ENCODE measurements around the gene STAT6.

STAT6 gene

GRCh38 chr12:57127726-57128518, 16.8 kb upstream of the STAT6 start, which contains the start of gene LRP1 (continued):
- TF ChIP-seq ZNF138 (tag by site-specific recombination; IDR thresholded peaks at IDR 0.05; ENCODE audit: borderline replicate concordance) (no peak), ZNF768 (tag by site-specific recombination; IDR thresholded peaks at IDR 0.05) (no peak), ZNF639 (tag by site-specific recombination; IDR thresholded peaks at IDR 0.05) (no peak), SCRT1 (tag by site-specific recombination; IDR thresholded peaks at IDR 0.05; ENCODE audit: borderline replicate concordance) (no peak), ELK4 (IDR thresholded peaks at IDR 0.05; ENCODE audit: borderline replicate concordance, low read depth, low read length) (no peak), HOXA7 (CRISPR knock-in tag; IDR thresholded peaks at IDR 0.05; ENCODE audit: borderline replicate concordance) (no peak), ZNF571 (tag by site-specific recombination; IDR thresholded peaks at IDR 0.05) (no peak), ZNF155 (tag by site-specific recombination; IDR thresholded peaks at IDR 0.05) (no peak), ZNF510 (tag by site-specific recombination; IDR thresholded peaks at IDR 0.05; ENCODE audit: insufficient replicate concordance) (no peak), ZNF558 (tag by site-specific recombination; IDR thresholded peaks at IDR 0.05) (no peak), BCL11A (tag by site-specific recombination; IDR thresholded peaks at IDR 0.05; ENCODE audit: low read depth) (no peak), ZNF350 (tag by site-specific recombination; IDR thresholded peaks at IDR 0.05) (no peak), ZNF792 (tag by site-specific recombination; IDR thresholded peaks at IDR 0.05) (no peak), ZBTB44 (tag by site-specific recombination; IDR thresholded peaks at IDR 0.05) (no peak), ZNF529 (tag by site-specific recombination; IDR thresholded peaks at IDR 0.05; ENCODE audit: insufficient replicate concordance) (no peak), ZNF174 (tag by site-specific recombination; IDR thresholded peaks at IDR 0.05) (no peak), ZNF10 (tag by site-specific recombination; IDR thresholded peaks at IDR 0.05) (no peak), PRDM1 (tag by site-specific recombination; IDR thresholded peaks at IDR 0.05) (no peak), SP3 (tag by site-specific recombination; IDR thresholded peaks at IDR 0.05) (peak; percentile 85), PRDM2 (tag by site-specific recombination; IDR thresholded peaks at IDR 0.05; ENCODE audit: borderline replicate concordance) (no peak), ZNF549 (tag by site-specific recombination; IDR thresholded peaks at IDR 0.05) (no peak), ZBTB1 (tag by site-specific recombination; IDR thresholded peaks at IDR 0.05) (no peak), WT1 (tag by site-specific recombination; IDR thresholded peaks at IDR 0.05) (no peak), GLIS2 (tag by site-specific recombination; IDR thresholded peaks at IDR 0.05) (no peak), OVOL3 (tag by site-specific recombination; IDR thresholded peaks at IDR 0.05) (no peak), ZNF423 (tag by site-specific recombination; IDR thresholded peaks at IDR 0.05) (peak; percentile 49; the same call in 1 of the 2 replicates), ZNF580 (tag by site-specific recombination; IDR thresholded peaks at IDR 0.05) (no peak), ZNF140 (tag by site-specific recombination; IDR thresholded peaks at IDR 0.05) (no peak)
